Bronchial epithelial cell (primary cell): ENCODE measurements around the gene CDK7. TPM values are rescaled to one million over a fixed set of nuclear protein-coding genes. Genes with fewer than 3 reads are reported as not detected.

ENCODE experiments used
- DNase-seq: peaks from one replicate; pipeline ENCODE4 v3.0.0-alpha.2; 2010; ENCODE audit warnings: low read depth
- FAIRE-seq: peaks from 2 replicates; lab custom pipeline; 2011; peaks lifted over from hg19 to GRCh38; lab: Jason Lieb, UNC
- H3K27me3 ChIP-seq: 2 replicates; pipeline ENCODE4 v1.5.1; 2011; ENCODE audit warnings: low read length; ENCODE audit not compliant: control insufficient read depth, insufficient read depth
- H3K36me3 ChIP-seq: 2 replicates; pipeline ENCODE4 v1.5.1; 2011; ENCODE audit warnings: low read length; ENCODE audit not compliant: control insufficient read depth, insufficient read depth
- H3K4me3 ChIP-seq: 2 replicates; pipeline ENCODE4 v1.5.1; 2011; ENCODE audit warnings: mild to moderate bottlenecking, low read depth, low read length, control low read depth
- CTCF ChIP-seq: IDR thresholded peaks from 2 replicates; pipeline ENCODE4 v1.5.1; 2011; ENCODE audit warnings: mild to moderate bottlenecking, moderate library complexity, low read length, control low read depth, inconsistent platforms; ENCODE audit not compliant: insufficient read depth, severe bottlenecking
- total RNA-seq: library from RNA; depleted of rRNA; stranded (reverse); fragments of >200 nt; gene quantifications from 2 replicates; pipeline ENCODE4 v1.2.1, GENCODE V29; 2014

The CDK7 gene
- total RNA-seq, 1 donor from 2014 or later, result 60.8 TPM

DNA sequence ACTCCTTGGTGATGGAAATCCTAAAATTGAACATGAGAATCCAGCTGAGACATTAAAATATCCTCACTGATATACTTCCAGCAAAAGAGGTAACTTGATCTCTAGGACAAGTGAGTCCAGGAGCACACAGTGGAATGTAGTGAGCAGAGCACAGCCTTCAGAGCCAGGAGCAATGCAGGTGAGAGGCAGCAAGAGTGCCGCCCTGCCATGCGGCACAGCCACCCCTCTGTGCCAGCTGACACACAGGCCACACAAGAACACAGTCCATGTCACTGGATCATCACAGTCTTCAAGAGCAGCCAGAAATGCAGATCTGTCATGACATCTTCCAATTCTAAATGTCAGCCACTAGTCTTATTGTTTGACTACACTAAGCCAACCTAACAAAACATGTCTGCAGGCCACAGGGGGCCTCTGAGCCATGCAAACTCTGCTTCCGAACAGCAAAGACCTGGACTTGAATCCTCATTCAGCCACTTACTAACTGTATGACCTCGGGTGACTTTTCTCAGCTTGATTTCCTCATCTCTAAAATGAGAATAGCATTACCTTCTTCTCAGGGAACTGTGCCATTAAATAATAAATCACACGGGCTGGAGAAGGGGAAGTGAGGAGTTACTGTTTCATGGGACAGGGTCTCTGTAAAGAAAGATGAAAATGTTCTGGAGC, 50.9 kb downstream of the CDK7 start:
- no peak for DNase-seq
- Histone ChIP-seq H3K4me3 (no peak overlapping the region), H3K27me3 (no peaks in the 10 kb centered on the region), H3K36me3 (no peaks in the 10 kb centered on the region)
- no peak for TF ChIP-seq CTCF
- peak; percentile 55 for FAIRE-seq

GRCh38 chr5:69288069-69288468, 53.4 kb downstream of the CDK7 start:
- H3K4me3 ChIP-seq, result no peak overlapping the region
- FAIRE-seq (no peak), DNase-seq (no peak)
- no peak for TF ChIP-seq CTCF
- no peaks in the 10 kb centered on the region for H3K36me3 ChIP-seq
- H3K27me3 ChIP-seq, result no peaks in the 10 kb centered on the region

- H3K27me3 ChIP-seq, result no peaks in the 10 kb centered on the region
- no peak for TF ChIP-seq CTCF
- no peak for DNase-seq
- H3K36me3 ChIP-seq, result no peaks in the 10 kb centered on the region
- H3K4me3 ChIP-seq, result no peak overlapping the region
- no peak for FAIRE-seq
These were observed 54.0 kb downstream of the CDK7 start for GRCh38 chr5:69288688-69289087.

- no peak for TF ChIP-seq CTCF
- no peak for DNase-seq
- Histone ChIP-seq H3K27me3 (no peaks in the 10 kb centered on the region), H3K4me3 (no peak overlapping the region), H3K36me3 (no peaks in the 10 kb centered on the region)
- FAIRE-seq, result no peak
These were observed 57.6 kb downstream of the CDK7 start for GRCh38 chr5:69292306-69292705.

DNA sequence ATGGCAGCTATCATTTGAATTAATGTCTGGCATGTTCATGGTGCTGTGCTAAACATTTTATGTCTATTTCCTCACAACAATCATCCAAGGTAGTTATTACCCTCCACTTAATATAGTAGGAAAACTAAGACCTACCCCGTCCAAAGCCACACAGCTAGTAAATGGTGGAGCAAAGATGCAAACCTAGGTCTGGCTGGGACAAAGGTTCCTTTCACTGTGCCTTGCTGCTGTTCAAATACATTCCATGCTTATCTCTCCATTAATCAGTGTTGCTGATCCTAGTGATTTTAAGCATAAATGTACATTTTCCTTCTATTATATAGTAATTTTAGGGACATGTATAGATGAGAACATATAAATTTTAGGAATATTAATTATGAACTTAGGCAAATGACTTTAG, 59.2 kb downstream of the CDK7 start:
- FAIRE-seq (no peak), DNase-seq (no peak)
- Histone ChIP-seq H3K4me3 (no peak overlapping the region), H3K36me3 (no peaks in the 10 kb centered on the region), H3K27me3 (no peaks in the 10 kb centered on the region)
- no peak for TF ChIP-seq CTCF

GRCh38 chr5:69295088-69295754, 60.5 kb downstream of the CDK7 start:
- Histone ChIP-seq H3K27me3 (no peaks in the 10 kb centered on the region), H3K4me3 (no peak overlapping the region), H3K36me3 (no peaks in the 10 kb centered on the region)
- FAIRE-seq (no peak), DNase-seq (peak; percentile 35)
- TF ChIP-seq CTCF, result no peak
